ENCODE results near the gene LY6G5B. TPM values are rescaled to one million over a fixed set of nuclear protein-coding genes. Genes with fewer than 3 reads are reported as not detected.

LY6G5B gene
- total RNA-seq, 1 donor from 2014 or later = 33.1 TPM

- POLR2A ChIA-PET = interaction anchor here (0.7 to 2.3 kb wide), 14 partner anchors 16 to 186 kb away, joined by 3 to 23 read pairs (median 4); partner anchors contain the start of genes ABHD16A, BAG6, C6orf47 and CLIC1
- Mint-ChIP-seq H3K36me3 (ENCODE audit: low read depth) (peaks cover 4% of the 10 kb centered on the region), H3K4me3 (peak within 1 kb of the TSS; percentile 84), H3K27ac (peak within 1 kb of the TSS; percentile 72), H3K4me1 (peaks cover 40% of the 10 kb centered on the region), H3K27me3 (no peaks in the 10 kb centered on the region), H3K9me3 (no peaks in the 10 kb centered on the region)
- intact Hi-C loops (cut with micrococcal nuclease) = loop anchor here (1.0 to 5.0 kb wide), 9 partner anchors 22 to 272 kb away; partner anchors contain the start of genes ABHD16A and ATP6V1G2
- TF ChIP-seq, protein P1, sequence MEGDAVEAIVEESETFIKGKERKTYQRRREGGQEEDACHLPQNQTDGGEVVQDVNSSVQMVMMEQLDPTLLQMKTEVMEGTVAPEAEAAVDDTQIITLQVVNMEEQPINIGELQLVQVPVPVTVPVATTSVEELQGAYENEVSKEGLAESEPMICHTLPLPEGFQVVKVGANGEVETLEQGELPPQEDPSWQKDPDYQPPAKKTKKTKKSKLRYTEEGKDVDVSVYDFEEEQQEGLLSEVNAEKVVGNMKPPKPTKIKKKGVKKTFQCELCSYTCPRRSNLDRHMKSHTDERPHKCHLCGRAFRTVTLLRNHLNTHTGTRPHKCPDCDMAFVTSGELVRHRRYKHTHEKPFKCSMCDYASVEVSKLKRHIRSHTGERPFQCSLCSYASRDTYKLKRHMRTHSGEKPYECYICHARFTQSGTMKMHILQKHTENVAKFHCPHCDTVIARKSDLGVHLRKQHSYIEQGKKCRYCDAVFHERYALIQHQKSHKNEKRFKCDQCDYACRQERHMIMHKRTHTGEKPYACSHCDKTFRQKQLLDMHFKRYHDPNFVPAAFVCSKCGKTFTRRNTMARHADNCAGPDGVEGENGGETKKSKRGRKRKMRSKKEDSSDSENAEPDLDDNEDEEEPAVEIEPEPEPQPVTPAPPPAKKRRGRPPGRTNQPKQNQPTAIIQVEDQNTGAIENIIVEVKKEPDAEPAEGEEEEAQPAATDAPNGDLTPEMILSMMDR (IDR thresholded peaks at IDR 0.05) = no peak
- DNase-seq = peak; percentile 46
- CTCF ChIA-PET = interaction anchor here (0.7 to 3.6 kb wide), 8 partner anchors 19 to 271 kb away, joined by 3 to 22 read pairs (median 6); partner anchors contain the start of gene HSPA1B
- ATAC-seq (ENCODE audit: low read depth) = peak; percentile 75
These were observed 10.7 kb downstream of the LY6G5B start, which contains the start of gene LY6G5C for GRCh38 chr6:31680226-31681134. LY6G5C (minus strand) TSS chr6:31681067; CDS start chr6:31680373, 694 bp downstream.

DNA sequence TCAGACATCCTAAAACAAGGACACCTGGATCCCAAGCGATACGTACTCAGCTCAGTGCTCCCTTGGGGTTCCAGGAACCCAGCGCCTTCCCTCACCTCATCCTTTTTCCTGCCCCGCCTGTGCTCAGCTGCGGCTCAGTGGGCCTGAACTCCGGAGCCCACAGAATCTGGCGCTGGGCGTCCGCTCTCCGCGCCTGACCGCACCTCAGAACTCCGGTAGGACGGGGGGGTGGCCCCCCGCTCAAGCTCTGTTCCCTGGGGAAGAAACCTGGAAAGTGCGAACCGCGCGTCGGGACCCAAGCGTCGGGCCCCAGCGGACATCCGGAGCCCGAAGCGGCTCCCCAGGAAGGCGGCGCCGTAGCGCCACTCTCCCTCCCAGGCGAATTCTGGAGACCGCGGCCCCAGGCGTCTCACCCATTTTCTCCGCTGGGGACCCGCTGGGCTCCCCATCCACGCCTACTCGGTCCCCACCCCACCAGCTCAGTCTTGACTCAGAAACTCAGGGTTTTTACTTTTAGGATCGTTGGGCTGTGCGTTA lies 11.4 kb downstream of the LY6G5B start:
- Mint-ChIP-seq H3K36me3 (ENCODE audit: low read depth) (peaks cover 11% of the 10 kb centered on the region), H3K27me3 (no peaks in the 10 kb centered on the region), H3K9me3 (no peaks in the 10 kb centered on the region), H3K27ac (peak overlapping the region; percentile 24), H3K4me3 (peak overlapping the region; percentile 84), H3K4me1 (peaks cover 39% of the 10 kb centered on the region)
- intact Hi-C loops (cut with micrococcal nuclease) = loop anchor here (2.0 to 5.0 kb wide), 4 partner anchors 22 to 271 kb away; partner anchors contain the start of gene ABHD16A
- ChIA-PET CTCF (interaction anchor here (0.8 to 3.6 kb wide), 7 partner anchors 46 to 271 kb away, joined by 3 to 22 read pairs (median 7); partner anchors contain the start of gene HSPA1B), POLR2A (interaction anchor here (0.7 to 2.3 kb wide), 14 partner anchors 17 to 187 kb away, joined by 3 to 23 read pairs (median 4); partner anchors contain the start of genes ABHD16A, BAG6, C6orf47 and CLIC1)
- peak; percentile 55 for ATAC-seq (ENCODE audit: low read depth)
- DNase-seq = peak; percentile 45
- TF ChIP-seq, protein P1 (IDR thresholded peaks at IDR 0.05) = no peak

- ATAC-seq (ENCODE audit: low read depth) (no peak), DNase-seq (no peak)
- CTCF ChIA-PET = interaction anchor here (1.0 kb wide), 1 partner anchor 132 kb away, joined by 3 read pairs; the partner anchor contains the start of genes HSPA1A and HSPA1L
- Mint-ChIP-seq H3K36me3 (ENCODE audit: low read depth) (peaks cover 34% of the 10 kb centered on the region), H3K27ac (no peak overlapping the region), H3K9me3 (no peaks in the 10 kb centered on the region), H3K4me1 (peaks cover 30% of the 10 kb centered on the region), H3K27me3 (no peaks in the 10 kb centered on the region), H3K4me3 (no peak overlapping the region)
- POLR2A ChIA-PET = no interaction called here
- intact Hi-C loops (cut with micrococcal nuclease) = loop anchor here (5.0 kb wide), 1 partner anchor 269 kb away; no protein-coding TSS in a partner anchor
- TF ChIP-seq, protein P1 (IDR thresholded peaks at IDR 0.05) = no peak
These were observed 13.8 kb downstream of the LY6G5B start for GRCh38 chr6:31683591-31683990.

- ATAC-seq (ENCODE audit: low read depth) = no peak
- Mint-ChIP-seq H3K36me3 (ENCODE audit: low read depth) (peaks cover 62% of the 10 kb centered on the region), H3K4me3 (no peak overlapping the region), H3K4me1 (peaks cover 29% of the 10 kb centered on the region), H3K27me3 (no peaks in the 10 kb centered on the region), H3K27ac (peak overlapping the region; percentile 21), H3K9me3 (no peaks in the 10 kb centered on the region)
- DNase-seq = no peak
- POLR2A ChIA-PET = interaction anchor here (0.5 to 1.1 kb wide), 2 partner anchors 46 to 54 kb away, joined by 3 read pairs; no protein-coding TSS in a partner anchor
- TF ChIP-seq, protein P1 (IDR thresholded peaks at IDR 0.05) = no peak
- CTCF ChIA-PET = no interaction called here
- intact Hi-C loops (cut with micrococcal nuclease) = no loop called here
These were observed 16.7 kb downstream of the LY6G5B start for GRCh38 chr6:31686483-31686882.

Data from activated B cell treated with CpG ODN at 0.5 μM for 24 hours (primary cell).